HCT116 (cell line): Measurements from ENCODE around the gene WNK2. TPM values are rescaled to one million over a fixed set of nuclear protein-coding genes. Genes with fewer than 3 reads are reported as not detected.
"Not testable (repeated sequence)": the region's sequence is repeated elsewhere in the genome, so short reads cannot be mapped to it uniquely, and the experiment has no call there.

Experiments
- ATAC-seq: fragments of 200-7000 bp; cut with Tn5 transposase; 2 replicates; pipeline ENCODE4 v1.9.1; 2020; ENCODE audit warnings: mild to moderate bottlenecking, moderate library complexity
- BruUV-seq: library from RNA; stranded (reverse); fragments of 400-500 nt; replicated peaks from 2 replicates; lab custom pipeline; 2021; lab: Mats Ljungman, UMichigan
- CTCF ChIA-PET: fragments of 300-600 bp; sonication (Branson Sonifier 250); formaldehyde crosslinking; loops from one replicate; lab custom pipeline; 2021; ENCODE audit warnings: antibody characterized with exemption; lab: Charles Lee
- POLR2A ChIA-PET: fragments of 300-600, 350-600 bp; sonication (Branson Sonifier 250); formaldehyde crosslinking; loops from one replicate; lab custom pipeline; 2021; ENCODE audit warnings: antibody characterized with exemption; lab: Charles Lee
- RAD21 ChIA-PET, 2 experiments: fragments of 300-600 bp; sonication (Branson Sonifier 250); formaldehyde crosslinking; loops; one replicate each; lab custom pipeline; 2023; ENCODE audit warnings: low total read pairs in 2 of 2; ENCODE audit not compliant: uncharacterized antibody in 2 of 2, unreplicated experiment in 2 of 2, low non-redundant PET in 1 of 2; lab: Charles Lee
- DNase-seq: peaks from one replicate; pipeline ENCODE4 v3.0.0-alpha.2; 2010; ENCODE audit warnings: low read depth, low spot score
- H2AFZ ChIP-seq: fragments of 200-600 bp; shearing (Covaris generic), sonication (generic); 2 replicates; pipeline ENCODE4 v1.6.1; 2017; ENCODE audit warnings: low read depth, mixed run types, mixed read lengths, antibody characterized with exemption, low read length; ENCODE audit not compliant: poor library complexity, severe bottlenecking
- H3K27ac ChIP-seq: 2 replicates; pipeline ENCODE4 v1.5.1; 2012; ENCODE audit warnings: low read depth, low read length
- H3K27me3 ChIP-seq: fragments of 200-600 bp; sonication (generic); 2 replicates; pipeline ENCODE4 v1.6.1; 2016; ENCODE audit warnings: mixed run types, low read length, mixed read lengths; ENCODE audit not compliant: insufficient read depth
- H3K36me3 ChIP-seq, 2 experiments: fragments of 200-500 bp in 1 of 2; fragments of 200-600 bp in 1 of 2; sonication (Bioruptor generic) in 1 of 2; sonication (generic) in 1 of 2; 2 replicates each; pipeline versions ENCODE4 v1.5.1 to v1.6.1; 2014 to 2016; ENCODE audit warnings: low read length in 2 of 2, inconsistent platforms in 1 of 2, mixed read lengths in 1 of 2, mixed run types in 1 of 2; ENCODE audit not compliant: insufficient read depth in 2 of 2, control insufficient read depth in 1 of 2
- H3K4me1 ChIP-seq, 2 experiments: fragments of 200-600 bp in 1 of 2; sonication (generic) in 1 of 2; 2 replicates each; pipeline versions ENCODE4 v1.5.1 to v1.6.1; 2012 to 2017; ENCODE audit warnings: low read length in 2 of 2, inconsistent platforms in 1 of 2, mild to moderate bottlenecking in 1 of 2, mixed read lengths in 1 of 2, mixed run types in 1 of 2, moderate library complexity in 1 of 2; ENCODE audit not compliant: insufficient read depth in 2 of 2, control insufficient read depth in 1 of 2
- H3K4me2 ChIP-seq: fragments of 200-600 bp; sonication (generic); 2 replicates; pipeline ENCODE4 v1.6.1; 2017; ENCODE audit warnings: mixed run types, low read length, mixed read lengths
- H3K4me3 ChIP-seq, 2 experiments: fragments of 200-600 bp in 1 of 2; sonication (generic) in 1 of 2; replicated peaks in 1 of 2; 2 replicates each; pipeline ENCODE4 v1.5.1; 2011 to 2016; ENCODE audit warnings: low read length in 2 of 2, control low read depth in 1 of 2, low read depth in 1 of 2, mild to moderate bottlenecking in 1 of 2, mixed read lengths in 1 of 2, mixed run types in 1 of 2
- H3K79me2 ChIP-seq: fragments of 200-600 bp; sonication (generic); 2 replicates; pipeline ENCODE4 v1.6.1; 2017; ENCODE audit warnings: mild to moderate bottlenecking, mixed run types, low read length, moderate library complexity, mixed read lengths; ENCODE audit not compliant: insufficient read depth
- H3K9ac ChIP-seq: fragments of 200-600 bp; sonication (generic); 2 replicates; pipeline ENCODE4 v1.6.1; 2016; ENCODE audit warnings: low read length, mixed read lengths
- H3K9me2 ChIP-seq: fragments of 200-600 bp; sonication (generic), shearing (Covaris generic); 2 replicates; pipeline ENCODE4 v1.6.1; 2017; ENCODE audit warnings: mixed run types, mild to moderate bottlenecking, moderate library complexity; ENCODE audit not compliant: insufficient read depth
- H3K9me3 ChIP-seq, 2 experiments: fragments of 200-500 bp in 1 of 2; fragments of 200-600 bp in 1 of 2; sonication (Bioruptor generic) in 1 of 2; sonication (generic) in 1 of 2; 2 replicates each; pipeline ENCODE4 v1.6.1; 2014 to 2017; ENCODE audit warnings: low read length in 2 of 2, mixed read lengths in 2 of 2, inconsistent platforms in 1 of 2, low read depth in 1 of 2, mild to moderate bottlenecking in 1 of 2, mixed run types in 1 of 2, moderate library complexity in 1 of 2; ENCODE audit not compliant: control insufficient read depth in 1 of 2, insufficient read depth in 1 of 2
- H4K20me1 ChIP-seq: fragments of 200-600 bp; sonication (generic), shearing (Covaris generic); 2 replicates; pipeline ENCODE4 v1.6.1; 2017; ENCODE audit warnings: mixed run types, mild to moderate bottlenecking, moderate library complexity; ENCODE audit not compliant: insufficient read depth
- CBX3 ChIP-seq: IDR thresholded peaks from 2 replicates; pipeline ENCODE4 v1.6.1; 2012; ENCODE audit warnings: low read depth
- CEBPB ChIP-seq: IDR thresholded peaks from 2 replicates; pipeline ENCODE4 v1.6.1; 2012; ENCODE audit warnings: low read depth
- EGR1 ChIP-seq: IDR thresholded peaks from 2 replicates; pipeline ENCODE4 v1.6.1; 2012; ENCODE audit warnings: low read depth
- EZH2phosphoT487 ChIP-seq: fragments of 200-600 bp; IDR thresholded peaks from 2 replicates; pipeline ENCODE4 v1.6.1; 2018; ENCODE audit warnings: antibody characterized with exemption, borderline replicate concordance
- JUND ChIP-seq: IDR thresholded peaks from 2 replicates; pipeline ENCODE4 v1.6.1; 2012
- SP1 ChIP-seq: IDR thresholded peaks from 2 replicates; pipeline ENCODE4 v1.6.1; 2012; ENCODE audit warnings: low read depth
- TCF7L2 ChIP-seq: IDR thresholded peaks from 2 replicates; pipeline ENCODE4 v1.7.0; 2011; ENCODE audit warnings: borderline replicate concordance, inconsistent platforms; ENCODE audit not compliant: insufficient read depth, insufficient read length; ENCODE audit errors: extremely low read depth
- YY1 ChIP-seq: IDR thresholded peaks from 2 replicates; pipeline ENCODE4 v1.6.1; 2011; ENCODE audit warnings: low read length, low read depth, moderate library complexity, mild to moderate bottlenecking; ENCODE audit not compliant: insufficient replicate concordance; ENCODE audit errors: extremely low read depth
- ZNF274 ChIP-seq: fragments of 200-500 bp; sonication (Bioruptor generic); IDR thresholded peaks from 2 replicates; pipeline ENCODE4 v1.6.1; 2014; ENCODE audit warnings: mild to moderate bottlenecking, low read depth, low read length, inconsistent platforms
- intact Hi-C: fragments of 100-400 bp; cut with micrococcal nuclease; formaldehyde crosslinking; loops from 2 replicates; pipeline ENCODE4 v1.10.0; 2022
- total RNA-seq: library from RNA; stranded (reverse); gene quantifications from one replicate; pipeline ENCODE4 v1.2.1, GENCODE V29; 2021; ENCODE audit not compliant: unreplicated experiment

The WNK2 gene
- total RNA-seq, 1 experiment from 2014 or later, result 24.4 TPM

GRCh38 chr9:93366119-93366447 lies 182.1 kb downstream of the WNK2 start:
- ChIA-PET RAD21 (no interaction called here), POLR2A (no interaction called here), CTCF (no interaction called here)
- no peak overlapping the region for H3K4me2 ChIP-seq
- ATAC-seq (no peak), DNase-seq (no peak)
- H3K9me2 ChIP-seq, result no peaks in the 10 kb centered on the region
- no peaks in the 10 kb centered on the region for H3K79me2 ChIP-seq
- H3K27me3 ChIP-seq, result no peaks in the 10 kb centered on the region
- intact Hi-C loops, result no loop called here
- H3K27ac ChIP-seq, result no peak overlapping the region
- no peaks in the 10 kb centered on the region for H3K36me3 ChIP-seq
- no peaks in the 10 kb centered on the region for H4K20me1 ChIP-seq
- no peak overlapping the region for H2AFZ ChIP-seq
- no peaks in the 10 kb centered on the region for H3K9me3 ChIP-seq
- BruUV-seq, result no TSS peak
- H3K4me3 ChIP-seq, result no peak overlapping the region
- TF ChIP-seq EZH2phosphoT487 (no peak), JUND (no peak), YY1 (no peak), SP1 (no peak)
- H3K9ac ChIP-seq, result no peak overlapping the region
- no peaks in the 10 kb centered on the region for H3K4me1 ChIP-seq

- H3K4me2 ChIP-seq, H3K27me3 ChIP-seq, H3K79me2 ChIP-seq, RAD21 ChIA-PET, H3K4me3 ChIP-seq, CTCF ChIA-PET, H3K9ac ChIP-seq, H3K27ac ChIP-seq, H2AFZ ChIP-seq, BruUV-seq, POLR2A ChIA-PET, ATAC-seq, intact Hi-C loops, H4K20me1 ChIP-seq, H3K36me3 ChIP-seq, H3K9me2 ChIP-seq, DNase-seq, H3K9me3 ChIP-seq, H3K4me1 ChIP-seq: not testable (repeated sequence)
These were observed 182.5 kb downstream of the WNK2 start for GRCh38 chr9:93366486-93366885.

- ChIA-PET RAD21 (no interaction called here), CTCF (no interaction called here), POLR2A (no interaction called here)
- Histone ChIP-seq H2AFZ (no peak overlapping the region), H4K20me1 (no peaks in the 10 kb centered on the region), H3K27ac (no peak overlapping the region), H3K9ac (no peak overlapping the region), H3K4me3 (no peak overlapping the region), H3K4me2 (no peak overlapping the region), H3K36me3 (no peaks in the 10 kb centered on the region), H3K4me1 (no peaks in the 10 kb centered on the region), H3K9me2 (no peaks in the 10 kb centered on the region), H3K27me3 (no peaks in the 10 kb centered on the region), H3K79me2 (no peaks in the 10 kb centered on the region), H3K9me3 (no peaks in the 10 kb centered on the region)
- TF ChIP-seq ZNF274, result no peak
- TF ChIP-seq CEBPB, result no peak
- no peak for TF ChIP-seq EGR1
- no peak for TF ChIP-seq CBX3
- TF ChIP-seq TCF7L2, result no peak
- intact Hi-C loops, result no loop called here
- no TSS peak for BruUV-seq
- no peak for DNase-seq
- no peak for ATAC-seq
These were observed 184.5 kb downstream of the WNK2 start for GRCh38 chr9:93368437-93368836.
